Gastrocnemius medialis (tissue), 4 donors: Measurements from ENCODE around the gene B3GNT7.

ENCODE experiments used
- POLR2A ChIP-seq, 2 donors: fragments of 450-650 bp; IDR thresholded peaks; one replicate each; pipeline ENCODE4 v1.6.1; 2017; ENCODE audit warnings: antibody characterized with exemption in 2 of 2, mild to moderate bottlenecking in 2 of 2, moderate library complexity in 2 of 2
- TF ChIP-seq, protein P1 (sequence below), 5 experiments: fragments of 450-650 bp in 3 of 5; fragments of 200-600 bp in 2 of 5; sonication (generic) in 2 of 5; IDR thresholded peaks in 4 of 5; conservative IDR thresholded peaks in 1 of 5; 1 replicate in 4 of 5; 2 replicates in 1 of 5; pipeline ENCODE4 v1.5.1; 2016 to 2019; ENCODE audit warnings: antibody characterized with exemption in 5 of 5, mild to moderate bottlenecking in 3 of 5, moderate library complexity in 3 of 5

DNA sequence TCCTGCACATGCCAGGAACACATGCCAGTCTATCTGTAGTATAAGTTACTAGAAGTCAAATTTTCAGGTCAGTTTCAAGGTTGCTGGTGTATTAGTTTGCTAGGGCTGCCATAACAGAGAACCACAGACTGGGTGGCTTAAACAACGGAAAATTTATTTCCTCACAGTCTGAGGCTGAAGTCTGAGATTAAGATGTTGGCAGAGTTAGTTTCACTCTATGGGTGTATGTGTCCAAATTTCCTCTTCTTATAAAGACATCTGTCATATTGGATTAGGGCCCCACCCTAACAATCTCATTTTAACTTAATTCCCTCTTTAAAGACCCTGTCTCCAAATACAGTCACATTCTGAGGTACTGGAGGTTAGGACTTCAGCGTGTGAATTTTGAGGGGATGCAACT, 26.5 kb downstream of the B3GNT7 start:
- TF ChIP-seq, protein P1, sequence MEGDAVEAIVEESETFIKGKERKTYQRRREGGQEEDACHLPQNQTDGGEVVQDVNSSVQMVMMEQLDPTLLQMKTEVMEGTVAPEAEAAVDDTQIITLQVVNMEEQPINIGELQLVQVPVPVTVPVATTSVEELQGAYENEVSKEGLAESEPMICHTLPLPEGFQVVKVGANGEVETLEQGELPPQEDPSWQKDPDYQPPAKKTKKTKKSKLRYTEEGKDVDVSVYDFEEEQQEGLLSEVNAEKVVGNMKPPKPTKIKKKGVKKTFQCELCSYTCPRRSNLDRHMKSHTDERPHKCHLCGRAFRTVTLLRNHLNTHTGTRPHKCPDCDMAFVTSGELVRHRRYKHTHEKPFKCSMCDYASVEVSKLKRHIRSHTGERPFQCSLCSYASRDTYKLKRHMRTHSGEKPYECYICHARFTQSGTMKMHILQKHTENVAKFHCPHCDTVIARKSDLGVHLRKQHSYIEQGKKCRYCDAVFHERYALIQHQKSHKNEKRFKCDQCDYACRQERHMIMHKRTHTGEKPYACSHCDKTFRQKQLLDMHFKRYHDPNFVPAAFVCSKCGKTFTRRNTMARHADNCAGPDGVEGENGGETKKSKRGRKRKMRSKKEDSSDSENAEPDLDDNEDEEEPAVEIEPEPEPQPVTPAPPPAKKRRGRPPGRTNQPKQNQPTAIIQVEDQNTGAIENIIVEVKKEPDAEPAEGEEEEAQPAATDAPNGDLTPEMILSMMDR (IDR thresholded peaks at IDR 0.05 in 4 of 5, conservative IDR thresholded peaks at IDR 0.05 in 1 of 5), result no peak
- no peak for TF ChIP-seq POLR2A (IDR thresholded peaks at IDR 0.05)
